K562 (cell line): ENCODE data around the gene JRKL. TPM values are rescaled to one million over a fixed set of nuclear protein-coding genes. Genes with fewer than 3 reads are reported as not detected.

Experiments
- ATAC-seq: fragments of 200-7000 bp; cut with Tn5 transposase; 3 replicates; pipeline ENCODE4 v1.9.1; 2020; ENCODE audit warnings: moderate library complexity
- BruUV-seq: library from RNA; stranded (reverse); fragments of 400-500 nt; replicated peaks from 2 replicates; lab custom pipeline; 2021; lab: Mats Ljungman, UMichigan
- CTCF ChIA-PET: fragments of 300-600 bp; formaldehyde crosslinking; extraction: SDS; loops from one replicate; lab custom pipeline; 2021; ENCODE audit warnings: low intra/inter-chr PET ratio; lab: Yijun Ruan, JAX
- POLR2A ChIA-PET: fragments of 300-600, 350-650 bp; sonication (Branson Sonifier 250); formaldehyde crosslinking; extraction: SDS; loops from one replicate; lab custom pipeline; 2021; ENCODE audit warnings: antibody characterized with exemption, inconsistent platforms; lab: Yijun Ruan, JAX
- DNase-seq, 4 experiments: peaks; one replicate each; pipeline versions ENCODE4 v3.0.0 to v3.0.0-alpha.2; 2011 to 2018; ENCODE audit warnings: low spot score in 3 of 4, mixed read lengths in 3 of 4; ENCODE audit errors: extremely low read depth in 1 of 4
- FAIRE-seq: peaks from 2 replicates; lab custom pipeline; 2011; peaks lifted over from hg19 to GRCh38; lab: Jason Lieb, UNC
- H2AFZ ChIP-seq: 2 replicates; pipeline ENCODE4 v1.6.0; 2011; ENCODE audit warnings: low read depth, low read length, control low read depth, inconsistent platforms
- H3K27ac ChIP-seq: fragments of 200-600 bp; 3 replicates; pipeline ENCODE4 v1.8.0; 2011; ENCODE audit warnings: low read depth, mild to moderate bottlenecking, control low read depth, inconsistent platforms, low read length, moderate library complexity, mixed read lengths; ENCODE audit errors: extremely low read depth
- H3K27me3 ChIP-seq, 2 experiments: fragments of 300-600 bp in 1 of 2; 2 replicates in 1 of 2; 3 replicates in 1 of 2; pipeline versions ENCODE4 v1.6.0 to v1.8.0; 2011; ENCODE audit warnings: inconsistent platforms in 2 of 2, low read length in 2 of 2, mild to moderate bottlenecking in 1 of 2, mixed read lengths in 1 of 2, moderate library complexity in 1 of 2; ENCODE audit not compliant: control insufficient read depth in 2 of 2, insufficient read depth in 2 of 2
- H3K36me3 ChIP-seq: fragments of 300-600 bp; 3 replicates; pipeline ENCODE4 v1.8.0; 2011; ENCODE audit warnings: mild to moderate bottlenecking, low read length, inconsistent platforms; ENCODE audit not compliant: control insufficient read depth, insufficient read depth
- H3K4me1 ChIP-seq, 2 experiments: fragments of 200-600 bp in 1 of 2; replicated peaks in 1 of 2; 2 replicates in 1 of 2; 3 replicates in 1 of 2; pipeline versions ENCODE4 v1.5.1 to v1.8.0; 2011; ENCODE audit warnings: inconsistent platforms in 2 of 2, low read length in 2 of 2, mild to moderate bottlenecking in 1 of 2, mixed read lengths in 1 of 2, moderate library complexity in 1 of 2; ENCODE audit not compliant: control insufficient read depth in 2 of 2, insufficient read depth in 2 of 2
- H3K4me2 ChIP-seq: 2 replicates; pipeline ENCODE4 v1.6.1; 2011; ENCODE audit warnings: low read length, control low read depth, inconsistent platforms, mixed read lengths; ENCODE audit not compliant: insufficient read depth
- H3K4me3 ChIP-seq: fragments of 200-600 bp; sonication (generic), shearing (Covaris generic); 2 replicates; pipeline ENCODE4 v1.5.1; 2016; ENCODE audit warnings: control low read depth, inconsistent platforms
- H3K79me2 ChIP-seq: fragments of 200-600 bp; 3 replicates; pipeline ENCODE4 v1.8.0; 2011; ENCODE audit warnings: low read length, inconsistent platforms; ENCODE audit not compliant: control insufficient read depth, insufficient read depth
- H3K9ac ChIP-seq, 2 experiments: 2 replicates each; pipeline versions ENCODE4 v1.6.0 to v1.6.1; 2011; ENCODE audit warnings: low read depth in 2 of 2, low read length in 2 of 2, control low read depth in 1 of 2, inconsistent platforms in 1 of 2, mild to moderate bottlenecking in 1 of 2, mixed read lengths in 1 of 2; ENCODE audit not compliant: insufficient read depth in 1 of 2
- H3K9me1 ChIP-seq: one replicate; pipeline ENCODE4 v1.6.0; 2011; ENCODE audit warnings: inconsistent platforms, mild to moderate bottlenecking, low read length, moderate library complexity; ENCODE audit not compliant: control insufficient read depth, insufficient read depth
- H3K9me3 ChIP-seq: replicated peaks from 2 replicates; pipeline ENCODE4 v1.5.1; 2011; ENCODE audit warnings: low read depth, low read length, inconsistent platforms; ENCODE audit not compliant: control insufficient read depth, insufficient read depth
- H4K20me1 ChIP-seq: replicated peaks from 2 replicates; pipeline ENCODE4 v1.6.1; 2011; ENCODE audit warnings: low read length, inconsistent platforms, mixed read lengths; ENCODE audit not compliant: control insufficient read depth, insufficient read depth
- CBX1 ChIP-seq: sonication (generic); IDR thresholded peaks from 2 replicates; pipeline ENCODE4 v1.6.1; 2016; ENCODE audit warnings: antibody characterized with exemption, low read depth, mild to moderate bottlenecking
- CBX3 ChIP-seq, 2 experiments: IDR thresholded peaks; 1 replicate in 1 of 2; 2 replicates in 1 of 2; pipeline ENCODE4 v1.6.1; 2012; ENCODE audit warnings: inconsistent platforms in 2 of 2, low read length in 2 of 2, borderline replicate concordance in 1 of 2, control low read depth in 1 of 2
- HMBOX1 ChIP-seq: sonication (generic); IDR thresholded peaks from 2 replicates; pipeline ENCODE4 v1.6.1; 2016
- HMGN3 ChIP-seq: IDR thresholded peaks from 2 replicates; pipeline ENCODE4 v1.6.1; 2011; ENCODE audit warnings: borderline replicate concordance, low read depth, mild to moderate bottlenecking, mixed read lengths, low read length; ENCODE audit not compliant: insufficient read length; ENCODE audit errors: extremely low read depth
- NFE2L1 ChIP-seq: fragments of 450-650 bp; IDR thresholded peaks from 2 replicates; pipeline ENCODE4 v1.6.1; 2016; ENCODE audit warnings: missing genetic modification characterization, low read depth, mild to moderate bottlenecking, missing compliant biosample characterization, moderate library complexity, borderline replicate concordance
- SIN3A ChIP-seq, 2 experiments: fragments of 150-350 bp in 1 of 2; IDR thresholded peaks; 2 replicates each; pipeline ENCODE4 v1.6.1; 2011 to 2016; ENCODE audit warnings: borderline replicate concordance in 2 of 2, low read depth in 2 of 2, low read length in 2 of 2, mild to moderate bottlenecking in 2 of 2, moderate library complexity in 2 of 2; ENCODE audit not compliant: control insufficient read depth in 1 of 2
- SNIP1 ChIP-seq: fragments of 450-650 bp; IDR thresholded peaks from 2 replicates; pipeline ENCODE4 v1.7.1; 2017; ENCODE audit warnings: low read depth, mild to moderate bottlenecking
- TAF7 ChIP-seq: fragments of 450-650 bp; IDR thresholded peaks from 2 replicates; pipeline ENCODE4 v1.6.1; 2016; ENCODE audit warnings: missing genetic modification characterization, missing compliant biosample characterization
- TOE1 ChIP-seq, 2 experiments: fragments of 450-650 bp in 1 of 2; sonication (generic) in 1 of 2; formaldehyde crosslinking in 1 of 2; IDR thresholded peaks; 2 replicates each; pipeline versions ENCODE4 v1.7.1 to v1.8.0; 2016 to 2022; ENCODE audit warnings: borderline replicate concordance in 2 of 2, mild to moderate bottlenecking in 2 of 2, antibody characterized with exemption in 1 of 2, inconsistent platforms in 1 of 2, low read depth in 1 of 2, missing genetic modification reagents in 1 of 2, moderate library complexity in 1 of 2
- WHSC1 ChIP-seq: IDR thresholded peaks from one replicate; pipeline ENCODE4 v1.6.1; 2012; ENCODE audit warnings: low read length, control low read depth, inconsistent platforms
- WGBS: fragments of 100-300 bp; shearing (Covaris generic); methylation state at CpG from one replicate; pipeline ENCODE4 v1.1.6; 2016; ENCODE audit warnings: low coverage, mixed read lengths; ENCODE audit not compliant: insufficient coverage; ENCODE audit errors: missing lambda C conversion rate; 5-methylcytosine and 5-hydroxymethylcytosine counted together
- in situ Hi-C: fragments of 300-500 bp; cut with MboI; formaldehyde crosslinking; loops from 4 replicates; pipeline ENCODE4 v1.15.0; 2018; ENCODE audit warnings: inconsistent platforms, mixed read lengths
- intact Hi-C: fragments of 100-400 bp; cut with micrococcal nuclease; formaldehyde crosslinking; loops from 2 replicates; pipeline ENCODE4 v1.14.2; 2022
- polyA plus RNA-seq, 8 experiments: library from polyadenylated mRNA; depleted of rRNA in 4 of 8; stranded (reverse) in 5 of 8; unstranded in 3 of 8; fragments of >200 nt; fragmentation: Nextera tagmentation in 2 of 8; fragmentation: Illumina TruSeq in 1 of 8; extraction: Ambion mirVana in 2 of 8; extraction: Trizol in 1 of 8; gene quantifications; 2 replicates each; pipeline versions ENCODE4 v1.2.1 to v1.2.3, GENCODE V29; 2011 to 2014; ENCODE audit warnings: inconsistent platforms in 1 of 8, missing spikeins in 1 of 8
- total RNA-seq, 7 experiments: library from RNA; depleted of rRNA in 6 of 7; stranded (reverse); fragments of >200 nt in 6 of 7; fragmentation: Illumina TruSeq in 2 of 7; extraction: Trizol in 2 of 7; gene quantifications; 2 replicates each; pipeline versions ENCODE4 v1.2.1 to v1.2.3, GENCODE V29; 2011 to 2021; ENCODE audit warnings: low replicate concordance in 1 of 7

The JRKL gene
- total and polyA plus RNA-seq, 9 of the 15 experiments (the other 6 are each of a cell fraction or from before 2014, with no cell fraction given): 4.5 to 14.8 (median 8.5) TPM

GRCh38 chr11:96373826-96374225 lies 16.0 kb upstream of the JRKL start:
- no peaks in the 10 kb centered on the region for H3K79me2 ChIP-seq
- H3K9me1 ChIP-seq: no peaks in the 10 kb centered on the region
- H3K4me2 ChIP-seq: no peak overlapping the region
- no peak for ATAC-seq
- H3K9me3 ChIP-seq: no peaks in the 10 kb centered on the region
- no peaks in the 10 kb centered on the region for H3K27me3 ChIP-seq
- CTCF ChIA-PET: no interaction called here
- H3K4me1 ChIP-seq: no peaks in the 10 kb centered on the region
- no peak overlapping the region for H3K4me3 ChIP-seq
- in situ Hi-C loops (no loop called here), intact Hi-C loops (no loop called here)
- WGBS: 80% methylated on average over 4 of the region's 4 CpGs
- FAIRE-seq: no peak
- H2AFZ ChIP-seq: no peak overlapping the region
- no peak for DNase-seq
- BruUV-seq: no TSS peak
- H4K20me1 ChIP-seq: no peaks in the 10 kb centered on the region
- H3K9ac ChIP-seq: no peak overlapping the region
- POLR2A ChIA-PET: no interaction called here
- peaks cover 13% of the 10 kb centered on the region for H3K36me3 ChIP-seq
- no peak overlapping the region for H3K27ac ChIP-seq
- TF ChIP-seq CBX1 (no peak), CBX3 (IDR thresholded peaks at IDR 0.05; ENCODE audit: borderline replicate concordance in 1 of 2, low read length in 2 of 2) (no peak), WHSC1 (no peak), SIN3A (IDR thresholded peaks at IDR 0.05; ENCODE audit: borderline replicate concordance in 2 of 2, control insufficient read depth in 1 of 2, low read depth in 2 of 2, low read length in 2 of 2) (no peak), HMGN3 (no peak), HMBOX1 (no peak), TOE1 (IDR thresholded peaks at IDR 0.05; ENCODE audit: borderline replicate concordance) (no peak), TOE1 (CRISPR knock-in tag; IDR thresholded peaks at IDR 0.05; ENCODE audit: borderline replicate concordance, low read depth) (no peak), TAF7 (tag) (no peak), SNIP1 (no peak), NFE2L1 (no peak)
